Measurements from ENCODE around the gene NLK.

Gene NLK

GRCh38 chr17:28187931-28188330, 145.5 kb downstream of the NLK start:
- H3K4me3 ChIP-seq: no peak overlapping the region
- no peak for TF ChIP-seq CTCF (IDR thresholded peaks at IDR 0.05)
- no peak overlapping the region for H3K27ac ChIP-seq
- no peak for DNase-seq (ENCODE audit: low spot score)

GRCh38 chr17:28188841-28189263, 146.4 kb downstream of the NLK start:
- H3K27ac ChIP-seq: no peak overlapping the region

GRCh38 chr17:28189667-28190066, 147.2 kb downstream of the NLK start:
- Histone ChIP-seq H3K4me3 (no peak overlapping the region), H3K27ac (no peak overlapping the region)
- no peak for TF ChIP-seq CTCF (IDR thresholded peaks at IDR 0.05)
- no peak for DNase-seq (ENCODE audit: low spot score)

More at GRCh38 chr17:28188841-28189263, 146.4 kb downstream of the NLK start:
- TF ChIP-seq CTCF (IDR thresholded peaks at IDR 0.05): no peak
- no peak overlapping the region for H3K4me3 ChIP-seq
- no peak for DNase-seq (ENCODE audit: low spot score)

DNA sequence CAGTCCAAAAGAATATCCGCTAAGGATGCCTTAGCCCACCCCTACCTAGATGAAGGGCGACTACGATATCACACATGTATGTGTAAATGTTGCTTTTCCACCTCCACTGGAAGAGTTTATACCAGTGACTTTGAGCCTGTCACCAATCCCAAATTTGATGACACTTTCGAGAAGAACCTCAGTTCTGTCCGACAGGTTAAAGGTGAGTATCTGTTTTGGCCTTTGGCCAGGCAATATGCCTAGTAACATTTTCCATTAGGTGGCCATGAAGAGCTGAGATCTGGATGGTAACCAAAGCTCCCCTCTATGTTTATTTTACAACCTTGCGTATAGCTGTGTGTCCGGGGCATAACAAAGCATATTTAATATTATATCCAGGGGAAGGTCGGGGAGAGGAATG, 148.5 kb downstream of the NLK start:
- TF ChIP-seq CTCF (IDR thresholded peaks at IDR 0.05): no peak
- DNase-seq (ENCODE audit: low spot score): no peak
- H3K27ac ChIP-seq: no peak overlapping the region
- no peak overlapping the region for H3K4me3 ChIP-seq

- DNase-seq (ENCODE audit: low spot score): no peak
These were observed 150.8 kb downstream of the NLK start for GRCh38 chr17:28193241-28193640.

DNA sequence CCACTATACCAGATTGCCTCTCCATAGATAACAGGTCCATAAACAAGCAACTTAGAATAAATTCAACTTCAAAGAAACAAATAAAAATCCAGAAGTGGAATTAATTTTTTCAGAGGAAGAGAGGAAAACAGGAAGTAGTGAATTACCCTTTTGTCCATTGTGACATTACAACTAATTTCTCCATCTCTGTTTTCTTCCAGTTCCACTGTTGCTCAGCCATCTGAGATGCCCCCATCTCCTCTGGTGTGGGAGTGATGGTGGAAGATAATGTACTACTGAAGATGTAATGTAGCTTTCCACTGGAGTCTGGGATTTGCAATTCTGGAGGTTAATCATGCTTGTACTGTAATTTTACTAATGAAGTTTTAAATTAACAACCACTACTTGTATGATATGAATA, 151.9 kb downstream of the NLK start:
- DNase-seq (ENCODE audit: low spot score): no peak
- Histone ChIP-seq H3K4me3 (no peak overlapping the region), H3K27ac (peak overlapping the region in 1 of 2 donors; percentile 7)
- no peak for TF ChIP-seq CTCF (IDR thresholded peaks at IDR 0.05)

More at GRCh38 chr17:28193241-28193640, 150.8 kb downstream of the NLK start:
- no peak for TF ChIP-seq CTCF (IDR thresholded peaks at IDR 0.05)
- Histone ChIP-seq H3K27ac (peak overlapping the region in 1 of 2 donors; percentile 42), H3K4me3 (no peak overlapping the region)

GRCh38 chr17:28196636-28197035, 154.2 kb downstream of the NLK start:
- no peak for TF ChIP-seq CTCF (IDR thresholded peaks at IDR 0.05)
- DNase-seq (ENCODE audit: low spot score): no peak
- Histone ChIP-seq H3K4me3 (no peak overlapping the region), H3K27ac (no peak overlapping the region)

All from coronary artery (tissue), 2 donors.